GM12892 (cell line): ENCODE measurements around the gene SLC41A3.

Experiments used
- POLR2A ChIP-seq: IDR thresholded peaks from 2 replicates; pipeline ENCODE4 v1.6.1; 2011; ENCODE audit warnings: low read depth, low read length, control low read depth
- POLR2AphosphoS5 ChIP-seq: IDR thresholded peaks from 2 replicates; pipeline ENCODE4 v1.6.1; 2011; ENCODE audit warnings: low read depth, low read length, control low read depth
- TAF1 ChIP-seq: IDR thresholded peaks from 2 replicates; pipeline ENCODE4 v1.6.1; 2011; ENCODE audit warnings: low read depth, mild to moderate bottlenecking, control low read depth, low read length, borderline replicate concordance

- TF ChIP-seq POLR2AphosphoS5 (no peak), POLR2A (no peak), TAF1 (no peak)
Observed at GRCh38 chr3:126116526-126116925, 32.6 kb upstream of the SLC41A3 start.
